ENCODE measurements around the gene DGKH.

The DGKH gene

GRCh38 chr13:42102961-42103865 lies 54.8 kb downstream of the DGKH start:
- TF ChIP-seq CTCF (IDR thresholded peaks at IDR 0.05) = no peak

- TF ChIP-seq CTCF (IDR thresholded peaks at IDR 0.05) = no peak
These were observed 58.5 kb downstream of the DGKH start for GRCh38 chr13:42106998-42107397.

GRCh38 chr13:42107421-42107820 lies 59.0 kb downstream of the DGKH start:
- TF ChIP-seq CTCF (IDR thresholded peaks at IDR 0.05) = no peak

GRCh38 chr13:42108217-42108616 lies 59.8 kb downstream of the DGKH start:
- no peak for TF ChIP-seq CTCF (IDR thresholded peaks at IDR 0.05)

- no peak for TF ChIP-seq CTCF (IDR thresholded peaks at IDR 0.05)
These were observed 61.5 kb downstream of the DGKH start for GRCh38 chr13:42109957-42110356.

- TF ChIP-seq CTCF (IDR thresholded peaks at IDR 0.05) = peak; percentile 57
These were observed 62.1 kb downstream of the DGKH start for GRCh38 chr13:42110410-42111155.

GRCh38 chr13:42112864-42113263 lies 64.4 kb downstream of the DGKH start:
- no peak for TF ChIP-seq CTCF (IDR thresholded peaks at IDR 0.05)
